Bronchial epithelial cell (primary cell): ENCODE results near the gene CATSPERB. TPM values are rescaled to one million over a fixed set of nuclear protein-coding genes. Genes with fewer than 3 reads are reported as not detected.
"Not testable (repeated sequence)": the region's sequence is repeated elsewhere in the genome, so short reads cannot be mapped to it uniquely, and the experiment has no call there.

ENCODE experiments used
- DNase-seq: peaks from one replicate; pipeline ENCODE4 v3.0.0-alpha.2; 2010; ENCODE audit warnings: low read depth
- FAIRE-seq: peaks from 2 replicates; lab custom pipeline; 2011; peaks lifted over from hg19 to GRCh38; lab: Jason Lieb, UNC
- H3K27me3 ChIP-seq: 2 replicates; pipeline ENCODE4 v1.5.1; 2011; ENCODE audit warnings: low read length; ENCODE audit not compliant: control insufficient read depth, insufficient read depth
- H3K36me3 ChIP-seq: 2 replicates; pipeline ENCODE4 v1.5.1; 2011; ENCODE audit warnings: low read length; ENCODE audit not compliant: control insufficient read depth, insufficient read depth
- H3K4me3 ChIP-seq: 2 replicates; pipeline ENCODE4 v1.5.1; 2011; ENCODE audit warnings: mild to moderate bottlenecking, low read depth, low read length, control low read depth
- total RNA-seq: library from RNA; depleted of rRNA; stranded (reverse); fragments of >200 nt; gene quantifications from 2 replicates; pipeline ENCODE4 v1.2.1, GENCODE V29; 2014
- TF ChIP-seq, protein P1 (sequence below): IDR thresholded peaks from 2 replicates; pipeline ENCODE4 v1.5.1; 2011; ENCODE audit warnings: mild to moderate bottlenecking, moderate library complexity, low read length, control low read depth, inconsistent platforms; ENCODE audit not compliant: insufficient read depth, severe bottlenecking

The CATSPERB gene
- total RNA-seq, 1 donor from 2014 or later: 2.1 TPM

DNA sequence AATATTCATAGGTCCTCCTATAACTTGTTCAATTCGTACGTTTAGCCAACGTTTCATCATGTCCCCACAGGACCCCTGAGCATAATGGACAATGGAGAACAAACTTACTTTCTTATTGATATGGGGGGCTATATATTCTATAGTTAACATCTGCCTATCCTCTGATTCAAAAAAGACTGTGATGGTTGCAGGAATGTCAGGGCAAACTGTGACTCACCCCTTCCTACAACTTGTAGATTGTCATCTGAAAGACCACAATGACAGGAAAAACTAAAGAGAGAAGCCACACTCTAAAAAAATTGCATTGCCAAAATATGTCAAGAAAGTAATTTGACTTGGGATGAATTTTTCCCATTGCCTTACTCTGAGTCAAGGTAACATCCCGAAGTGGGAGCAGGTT lies 50.8 kb downstream of the CATSPERB start:
- H3K4me3 ChIP-seq: no peak overlapping the region
- no peaks in the 10 kb centered on the region for H3K36me3 ChIP-seq
- FAIRE-seq: no peak
- TF ChIP-seq, protein P1, sequence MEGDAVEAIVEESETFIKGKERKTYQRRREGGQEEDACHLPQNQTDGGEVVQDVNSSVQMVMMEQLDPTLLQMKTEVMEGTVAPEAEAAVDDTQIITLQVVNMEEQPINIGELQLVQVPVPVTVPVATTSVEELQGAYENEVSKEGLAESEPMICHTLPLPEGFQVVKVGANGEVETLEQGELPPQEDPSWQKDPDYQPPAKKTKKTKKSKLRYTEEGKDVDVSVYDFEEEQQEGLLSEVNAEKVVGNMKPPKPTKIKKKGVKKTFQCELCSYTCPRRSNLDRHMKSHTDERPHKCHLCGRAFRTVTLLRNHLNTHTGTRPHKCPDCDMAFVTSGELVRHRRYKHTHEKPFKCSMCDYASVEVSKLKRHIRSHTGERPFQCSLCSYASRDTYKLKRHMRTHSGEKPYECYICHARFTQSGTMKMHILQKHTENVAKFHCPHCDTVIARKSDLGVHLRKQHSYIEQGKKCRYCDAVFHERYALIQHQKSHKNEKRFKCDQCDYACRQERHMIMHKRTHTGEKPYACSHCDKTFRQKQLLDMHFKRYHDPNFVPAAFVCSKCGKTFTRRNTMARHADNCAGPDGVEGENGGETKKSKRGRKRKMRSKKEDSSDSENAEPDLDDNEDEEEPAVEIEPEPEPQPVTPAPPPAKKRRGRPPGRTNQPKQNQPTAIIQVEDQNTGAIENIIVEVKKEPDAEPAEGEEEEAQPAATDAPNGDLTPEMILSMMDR: no peak
- DNase-seq: no peak
- no peaks in the 10 kb centered on the region for H3K27me3 ChIP-seq

DNA sequence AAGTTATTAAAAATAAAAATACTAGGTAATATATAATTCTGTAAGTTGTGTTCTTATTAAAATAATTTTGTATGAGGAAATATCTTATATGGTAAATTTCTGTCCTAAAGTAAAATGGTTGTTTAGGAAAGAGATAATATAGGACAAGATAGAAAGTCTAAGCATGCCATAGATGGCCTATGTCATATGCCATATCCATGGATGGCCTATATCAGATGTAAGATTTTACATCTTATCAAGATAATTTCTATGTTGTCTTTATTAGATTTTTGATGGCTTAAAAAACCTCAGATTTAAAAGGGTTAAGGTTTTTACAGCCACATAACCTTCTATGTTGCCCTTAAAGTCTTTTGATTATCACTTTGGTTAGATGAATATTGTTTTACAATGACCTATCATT lies 52.6 kb downstream of the CATSPERB start:
- Histone ChIP-seq H3K27me3 (no peaks in the 10 kb centered on the region), H3K36me3 (no peaks in the 10 kb centered on the region), H3K4me3 (no peak overlapping the region)
- FAIRE-seq (no peak), DNase-seq (no peak)
- TF ChIP-seq, protein P1: no peak

DNA sequence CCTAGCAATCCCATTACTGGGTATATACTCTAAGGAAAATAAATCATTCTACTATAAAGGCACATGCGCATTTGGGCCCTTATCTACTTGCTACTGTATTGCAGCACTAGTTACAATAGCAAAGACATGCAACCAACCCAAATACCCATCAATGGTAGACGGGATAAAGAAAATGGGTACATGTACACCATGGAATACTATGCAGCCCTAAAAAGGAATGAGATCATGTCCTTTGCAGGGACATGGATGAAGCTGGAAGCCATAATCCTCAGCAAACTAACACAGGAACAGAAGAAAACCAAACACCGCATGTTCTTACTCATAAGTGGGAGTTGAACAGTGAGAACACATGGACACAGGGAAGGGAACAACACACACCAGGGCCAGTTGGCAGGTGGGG lies 54.2 kb downstream of the CATSPERB start:
- H3K27me3 ChIP-seq, DNase-seq, H3K36me3 ChIP-seq, H3K4me3 ChIP-seq, FAIRE-seq: not testable (repeated sequence)

DNA sequence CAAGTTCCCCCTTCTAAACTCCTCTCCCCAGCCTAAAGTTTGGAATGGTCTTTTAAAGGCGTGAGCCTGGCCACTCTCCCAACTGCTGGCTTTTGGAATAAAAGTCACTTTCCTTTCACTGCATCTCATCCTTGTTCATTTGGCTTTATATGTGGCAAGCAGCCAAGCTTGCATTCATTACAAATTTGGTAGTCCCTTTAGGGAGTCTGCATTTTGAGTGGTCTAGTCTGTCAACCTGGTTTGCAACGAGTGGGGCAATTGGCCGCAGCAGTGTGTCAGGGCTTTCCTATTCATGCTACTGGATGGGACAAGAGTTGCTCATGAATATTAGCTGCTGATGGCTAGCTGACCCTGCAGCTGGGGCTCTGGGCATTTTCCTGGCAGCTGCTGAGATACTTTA lies 57.0 kb downstream of the CATSPERB start:
- H3K4me3 ChIP-seq: no peak overlapping the region
- TF ChIP-seq, protein P1: no peak
- no peaks in the 10 kb centered on the region for H3K36me3 ChIP-seq
- FAIRE-seq (no peak), DNase-seq (no peak)
- no peaks in the 10 kb centered on the region for H3K27me3 ChIP-seq

DNA sequence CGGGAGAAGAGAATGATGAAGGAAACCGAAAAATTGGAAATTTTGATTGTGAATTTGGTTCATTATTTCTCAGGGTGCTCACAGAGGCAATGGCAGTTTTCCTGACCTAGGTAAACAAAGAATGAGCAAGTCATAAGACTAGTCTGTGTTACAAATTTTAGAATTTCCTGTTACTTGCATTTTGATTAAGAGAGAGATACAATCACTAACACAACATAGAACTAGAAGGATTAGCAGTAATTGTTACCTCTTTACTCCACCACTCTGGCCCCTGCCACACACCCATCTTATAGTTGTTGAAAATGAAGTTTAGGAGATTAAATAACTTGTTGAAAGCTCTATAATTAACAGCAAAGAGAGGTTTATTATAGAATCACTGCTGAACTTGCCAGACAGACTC lies 62.0 kb downstream of the CATSPERB start:
- FAIRE-seq (no peak), DNase-seq (no peak)
- Histone ChIP-seq H3K4me3 (no peak overlapping the region), H3K27me3 (no peaks in the 10 kb centered on the region), H3K36me3 (no peaks in the 10 kb centered on the region)
- TF ChIP-seq, protein P1: no peak

DNA sequence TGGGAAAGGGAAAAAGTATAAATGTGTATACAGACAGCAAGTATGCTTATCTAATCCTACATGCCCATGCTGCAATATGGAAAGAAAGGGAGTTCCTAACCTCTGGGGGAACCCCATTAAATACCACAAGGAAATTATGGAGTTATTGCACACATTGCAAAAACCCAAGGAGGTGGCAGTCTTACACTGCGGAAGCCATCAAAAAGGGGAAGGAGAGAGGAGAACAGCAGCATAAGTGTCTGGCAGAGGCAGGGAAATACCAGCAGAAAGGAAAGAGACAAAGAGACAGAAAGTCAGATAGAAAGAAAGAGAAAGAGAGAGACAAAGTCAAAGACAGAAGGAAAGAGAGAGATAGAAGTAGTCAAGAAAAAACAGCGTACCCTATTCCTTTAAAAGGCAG lies 64.8 kb downstream of the CATSPERB start:
- FAIRE-seq, H3K4me3 ChIP-seq, DNase-seq, H3K36me3 ChIP-seq, H3K27me3 ChIP-seq: not testable (repeated sequence)

DNA sequence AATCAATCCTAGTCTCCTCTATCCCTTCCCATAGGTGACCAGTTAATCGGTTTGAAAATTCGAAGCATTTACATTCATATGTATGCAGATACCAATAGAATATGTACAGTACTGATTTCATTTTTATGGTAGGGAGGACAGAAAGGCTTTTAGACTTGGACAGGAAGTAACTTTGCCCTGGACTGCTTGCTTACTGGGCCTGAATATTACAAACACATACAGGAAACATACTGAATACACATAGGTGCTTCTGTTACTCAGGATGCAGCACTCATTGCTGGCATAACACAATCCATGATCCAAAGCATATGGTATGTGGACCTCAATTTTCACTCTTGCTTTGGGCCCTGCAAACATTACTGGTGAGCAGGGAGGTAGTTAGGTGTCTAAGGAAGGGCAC lies 71.1 kb downstream of the CATSPERB start:
- Histone ChIP-seq H3K4me3 (no peak overlapping the region), H3K36me3 (no peaks in the 10 kb centered on the region), H3K27me3 (no peaks in the 10 kb centered on the region)
- TF ChIP-seq, protein P1: no peak
- DNase-seq: no peak
- no peak for FAIRE-seq
